ENCODE data around the gene RAD51B. TPM values are rescaled to one million over a fixed set of nuclear protein-coding genes. Genes with fewer than 3 reads are reported as not detected.

RAD51B gene
- total RNA-seq, 1 experiment from 2014 or later = 8.5 TPM

- in situ Hi-C loops (cut with HindIII; ENCODE audit: low pct_unique_long_range_greater_than_20kb, low sequenced_read_pairs) (no loop called here), intact Hi-C loops (cut with micrococcal nuclease; ENCODE audit: unreplicated experiment) (no loop called here)
- ATAC-seq (no peak), DNase-seq (ENCODE audit: low read depth, low spot score) (no peak)
- Histone ChIP-seq H3K27ac (ENCODE audit: low read length) (peak overlapping the region; percentile 89; the same call in 1 of the 2 replicates), H3K4me3 (ENCODE audit: low read depth in 2 of 2, low read length in 2 of 2) (no peak overlapping the region), H3K27me3 (ENCODE audit: control insufficient read depth, insufficient read depth, low read length) (no peaks in the 10 kb centered on the region), H3K4me1 (ENCODE audit: control insufficient read depth, insufficient read depth, low read length) (peaks cover 22% of the 10 kb centered on the region), H3K36me3 (ENCODE audit: control insufficient read depth, insufficient read depth, low read length) (no peaks in the 10 kb centered on the region), H3K9me3 (ENCODE audit: control insufficient read depth, insufficient read depth, low read depth, low read length) (no peaks in the 10 kb centered on the region)
- no TSS peak for BruUV-seq (replicated peaks)
- TF ChIP-seq REST (IDR thresholded peaks at IDR 0.05; ENCODE audit: insufficient read depth in 1 of 2, low read depth in 2 of 2, low read length in 1 of 2) = no peak
- TF ChIP-seq CTCF (IDR thresholded peaks at IDR 0.05) = no peak
- TF ChIP-seq TCF7L2 (IDR thresholded peaks at IDR 0.05; ENCODE audit: low read depth, low read length) = no peak
- TF ChIP-seq POLR2AphosphoS5 (IDR thresholded peaks at IDR 0.05; ENCODE audit: low read depth, low read length) = no peak
- TF ChIP-seq SIN3A (IDR thresholded peaks at IDR 0.05; ENCODE audit: borderline replicate concordance, insufficient read depth, low read depth, low read length) = no peak
- POLR2A ChIA-PET = no interaction called here
- CTCF ChIA-PET = no interaction called here
These were observed 643.1 kb downstream of the RAD51B start for GRCh38 chr14:68462683-68463082.

- BruUV-seq (replicated peaks) = no TSS peak
- in situ Hi-C loops (cut with HindIII; ENCODE audit: low pct_unique_long_range_greater_than_20kb, low sequenced_read_pairs) = no loop called here
- POLR2A ChIA-PET = no interaction called here
- H3K9me3 ChIP-seq (ENCODE audit: control insufficient read depth, insufficient read depth, low read depth, low read length) = no peaks in the 10 kb centered on the region
- intact Hi-C loops (cut with micrococcal nuclease; ENCODE audit: unreplicated experiment) = no loop called here
- ATAC-seq (no peak), DNase-seq (ENCODE audit: low read depth, low spot score) (no peak)
- CTCF ChIA-PET = no interaction called here
- no peaks in the 10 kb centered on the region for H3K36me3 ChIP-seq (ENCODE audit: control insufficient read depth, insufficient read depth, low read length)
- peaks cover 17% of the 10 kb centered on the region for H3K4me1 ChIP-seq (ENCODE audit: control insufficient read depth, insufficient read depth, low read length)
- peak overlapping the region; percentile 89; the same call in 1 of the 2 replicates for H3K27ac ChIP-seq (ENCODE audit: low read length)
- no peaks in the 10 kb centered on the region for H3K27me3 ChIP-seq (ENCODE audit: control insufficient read depth, insufficient read depth, low read length)
- no peak overlapping the region for H3K4me3 ChIP-seq (ENCODE audit: low read depth in 2 of 2, low read length in 2 of 2)
- TF ChIP-seq TCF7L2 (IDR thresholded peaks at IDR 0.05; ENCODE audit: low read depth, low read length) (no peak), POLR2AphosphoS5 (IDR thresholded peaks at IDR 0.05; ENCODE audit: low read depth, low read length) (no peak), REST (IDR thresholded peaks at IDR 0.05; ENCODE audit: insufficient read depth in 1 of 2, low read depth in 2 of 2, low read length in 1 of 2) (no peak), SIN3A (IDR thresholded peaks at IDR 0.05; ENCODE audit: borderline replicate concordance, insufficient read depth, low read depth, low read length) (no peak), CTCF (IDR thresholded peaks at IDR 0.05) (no peak)
These were observed 643.7 kb downstream of the RAD51B start for GRCh38 chr14:68463299-68463698.
